Astrocyte (in vitro differentiated cells and primary cell): ENCODE results near the gene MAP3K14. TPM values are rescaled to one million over a fixed set of nuclear protein-coding genes. Genes with fewer than 3 reads are reported as not detected.
A peak's percentile ranks its signal among the peaks of the same experiment; 100 is the strongest.

Source experiments
- DNase-seq: peaks from one replicate; pipeline ENCODE4 v3.0.0-alpha.2; 2010; ENCODE audit warnings: low read depth
- FAIRE-seq: peaks from 2 replicates; lab custom pipeline; 2011; peaks lifted over from hg19 to GRCh38; lab: Jason Lieb, UNC
- H2AFZ ChIP-seq: 2 replicates; pipeline ENCODE4 v1.6.0; 2012; ENCODE audit warnings: low read depth, low read length, inconsistent platforms
- H3K27ac ChIP-seq: 2 replicates; pipeline ENCODE4 v1.5.1; 2011; ENCODE audit warnings: low read depth, low read length, inconsistent platforms
- H3K27me3 ChIP-seq: 2 replicates; pipeline ENCODE4 v1.6.0; 2011; ENCODE audit warnings: low read length, inconsistent platforms; ENCODE audit not compliant: insufficient read depth
- H3K36me3 ChIP-seq: 2 replicates; pipeline ENCODE4 v1.5.1; 2011; ENCODE audit warnings: low read length, inconsistent platforms; ENCODE audit not compliant: insufficient read depth
- H3K4me1 ChIP-seq: 2 replicates; pipeline ENCODE4 v1.5.1; 2011; ENCODE audit warnings: low read length, inconsistent platforms; ENCODE audit not compliant: insufficient read depth
- H3K4me2 ChIP-seq: 2 replicates; pipeline ENCODE4 v1.6.0; 2012; ENCODE audit warnings: low read length, inconsistent platforms
- H3K4me3 ChIP-seq: 2 replicates; pipeline ENCODE4 v1.5.1; 2011; ENCODE audit warnings: low read depth, mild to moderate bottlenecking, low read length, inconsistent platforms; ENCODE audit not compliant: insufficient read depth
- H3K79me2 ChIP-seq: 2 replicates; pipeline ENCODE4 v1.6.0; 2012; ENCODE audit warnings: mild to moderate bottlenecking, low read length, inconsistent platforms; ENCODE audit not compliant: insufficient read depth
- H3K9ac ChIP-seq: 2 replicates; pipeline ENCODE4 v1.6.0; 2012; ENCODE audit warnings: mild to moderate bottlenecking, low read length, inconsistent platforms
- H3K9me3 ChIP-seq: 2 replicates; pipeline ENCODE4 v1.5.1; 2012; ENCODE audit warnings: low read depth, mild to moderate bottlenecking, low read length, inconsistent platforms; ENCODE audit not compliant: insufficient read depth
- H4K20me1 ChIP-seq: 2 replicates; pipeline ENCODE4 v1.6.0; 2012; ENCODE audit warnings: low read length, inconsistent platforms; ENCODE audit not compliant: insufficient read depth
- H3K27ac Mint-ChIP-seq: one replicate; pipeline ENCODE4 v1.8.0; 2021; ENCODE audit warnings: mild to moderate bottlenecking, mixed read lengths; ENCODE audit not compliant: unreplicated experiment
- H3K27me3 Mint-ChIP-seq: one replicate; pipeline ENCODE4 v1.8.0; 2021; ENCODE audit warnings: low read depth, mixed read lengths; ENCODE audit not compliant: unreplicated experiment
- H3K36me3 Mint-ChIP-seq: one replicate; pipeline ENCODE4 v1.8.0; 2021; ENCODE audit warnings: low read depth, mixed read lengths; ENCODE audit not compliant: unreplicated experiment
- H3K4me1 Mint-ChIP-seq: one replicate; pipeline ENCODE4 v1.8.0; 2021; ENCODE audit warnings: low read depth, mixed read lengths; ENCODE audit not compliant: unreplicated experiment
- H3K4me3 Mint-ChIP-seq: one replicate; pipeline ENCODE4 v1.8.0; 2021; ENCODE audit warnings: mild to moderate bottlenecking, moderate library complexity, mixed read lengths; ENCODE audit not compliant: unreplicated experiment
- H3K9me3 Mint-ChIP-seq: one replicate; pipeline ENCODE4 v1.8.0; 2021; ENCODE audit warnings: mild to moderate bottlenecking, mixed read lengths; ENCODE audit not compliant: unreplicated experiment
- CTCF ChIP-seq: IDR thresholded peaks from 2 replicates; pipeline ENCODE4 v1.5.1; 2011; ENCODE audit warnings: low read depth, mild to moderate bottlenecking, inconsistent platforms, low read length, moderate library complexity; ENCODE audit not compliant: insufficient read depth
- EZH2 ChIP-seq: IDR thresholded peaks from 2 replicates; pipeline ENCODE4 v1.6.1; 2012; ENCODE audit warnings: mild to moderate bottlenecking, low read length, inconsistent platforms; ENCODE audit not compliant: insufficient read depth
- total RNA-seq: library from RNA; stranded (reverse); gene quantifications from 2 replicates; pipeline ENCODE4 v1.2.1, GENCODE V29; 2021

Gene MAP3K14
- total RNA-seq, 1 donor from 2014 or later = 10.8 TPM

- peaks cover 43% of the 10 kb centered on the region for H3K4me1 Mint-ChIP-seq
Measured at GRCh38 chr17:45299361-45299760, 17.5 kb downstream of the MAP3K14 start.

GRCh38 chr17:45298546-45299285, 18.1 kb downstream of the MAP3K14 start:
- Histone ChIP-seq H3K79me2 (peaks cover 86% of the 10 kb centered on the region), H3K27ac (no peak overlapping the region), H3K4me2 (no peak overlapping the region), H3K9ac (no peak overlapping the region), H3K4me3 (no peak overlapping the region), H3K36me3 (no peaks in the 10 kb centered on the region), H2AFZ (no peak overlapping the region), H4K20me1 (peaks cover 75% of the 10 kb centered on the region), H3K9me3 (no peaks in the 10 kb centered on the region), H3K27me3 (no peaks in the 10 kb centered on the region), H3K4me1 (peaks cover 49% of the 10 kb centered on the region)
- no peak for DNase-seq
- no peak overlapping the region for H3K27ac Mint-ChIP-seq
- H3K36me3 Mint-ChIP-seq = peaks cover 13% of the 10 kb centered on the region
- H3K4me3 Mint-ChIP-seq = no peak overlapping the region
- no peaks in the 10 kb centered on the region for H3K27me3 Mint-ChIP-seq
- no peak for TF ChIP-seq CTCF
- no peak for TF ChIP-seq EZH2
- no peak for FAIRE-seq
- H3K9me3 Mint-ChIP-seq = no peaks in the 10 kb centered on the region
- peaks cover 48% of the 10 kb centered on the region for H3K4me1 Mint-ChIP-seq

More at GRCh38 chr17:45299361-45299760, 17.5 kb downstream of the MAP3K14 start:
- H3K36me3 ChIP-seq = no peaks in the 10 kb centered on the region
- peaks cover 92% of the 10 kb centered on the region for H3K79me2 ChIP-seq
- no peaks in the 10 kb centered on the region for H3K9me3 ChIP-seq
- H3K4me1 ChIP-seq = peaks cover 43% of the 10 kb centered on the region
- H3K27me3 ChIP-seq = no peaks in the 10 kb centered on the region
- Mint-ChIP-seq H3K4me3 (no peak overlapping the region), H3K27me3 (no peaks in the 10 kb centered on the region), H3K27ac (peak overlapping the region; percentile 38), H3K9me3 (no peaks in the 10 kb centered on the region), H3K36me3 (peaks cover 13% of the 10 kb centered on the region)
- no peak overlapping the region for H2AFZ ChIP-seq
- DNase-seq = no peak
- TF ChIP-seq CTCF (no peak), EZH2 (no peak)
- no peak overlapping the region for H3K27ac ChIP-seq
- H3K9ac ChIP-seq = no peak overlapping the region
- no peak for FAIRE-seq
- H4K20me1 ChIP-seq = peaks cover 72% of the 10 kb centered on the region
- H3K4me3 ChIP-seq = no peak overlapping the region
- H3K4me2 ChIP-seq = no peak overlapping the region

- Histone ChIP-seq H3K4me3 (no peak overlapping the region), H3K9ac (no peak overlapping the region), H3K27me3 (no peaks in the 10 kb centered on the region), H3K27ac (no peak overlapping the region), H3K4me1 (peaks cover 51% of the 10 kb centered on the region), H3K79me2 (peaks cover 88% of the 10 kb centered on the region), H4K20me1 (peaks cover 84% of the 10 kb centered on the region), H3K36me3 (no peaks in the 10 kb centered on the region), H3K9me3 (no peaks in the 10 kb centered on the region), H3K4me2 (peak overlapping the region; percentile 44), H2AFZ (no peak overlapping the region)
- peaks cover 59% of the 10 kb centered on the region for H3K4me1 Mint-ChIP-seq
- no peak overlapping the region for H3K27ac Mint-ChIP-seq
- no peaks in the 10 kb centered on the region for H3K9me3 Mint-ChIP-seq
- no peak for FAIRE-seq
- peaks cover 17% of the 10 kb centered on the region for H3K36me3 Mint-ChIP-seq
- no peak for DNase-seq
- H3K27me3 Mint-ChIP-seq = no peaks in the 10 kb centered on the region
- TF ChIP-seq CTCF (no peak), EZH2 (no peak)
- no peak overlapping the region for H3K4me3 Mint-ChIP-seq
Measured at GRCh38 chr17:45296833-45297124, 20.0 kb downstream of the MAP3K14 start.
